NCI-H2081 (cell line): ENCODE data around the gene AVP.

Experiments
- DNase-seq, 2 experiments: peaks; one replicate each; lab custom pipeline; 2025; lab: John Stamatoyannopoulos, UW

The AVP gene

GRCh38 chr20:3047486-3048419 lies 36.8 kb downstream of the AVP start:
- no peak for DNase-seq

- DNase-seq, result peak; percentile 67 to 88
Observed at GRCh38 chr20:3046677-3047462, 37.7 kb downstream of the AVP start.

- DNase-seq, result peak; percentile 76 to 85
Observed at GRCh38 chr20:3045816-3046676, 38.5 kb downstream of the AVP start, which contains the start of gene MRPS26. Gene MRPS26 (plus strand): TSS chr20:3046052. CDS start chr20:3046069, 17 bp downstream.

GRCh38 chr20:3045042-3045815 lies 39.3 kb downstream of the AVP start:
- peak; percentile 66 to 85 for DNase-seq

- DNase-seq, result no peak
Observed at GRCh38 chr20:3044336-3044965, 40.1 kb downstream of the AVP start.

- no peak for DNase-seq
Observed at GRCh38 chr20:3043322-3043721, 41.2 kb downstream of the AVP start, which contains the start of gene GNRH2. Gene GNRH2 (plus strand): TSS chr20:3043622. CDS start chr20:3044415, 793 bp downstream.

GRCh38 chr20:3042625-3043024 lies 41.9 kb downstream of the AVP start:
- DNase-seq, result peak in 1 of 2 experiments; percentile 38

- DNase-seq, result peak; percentile 4 to 64
Observed at GRCh38 chr20:3041854-3042409, 42.6 kb downstream of the AVP start.

GRCh38 chr20:3040086-3040485 lies 44.4 kb downstream of the AVP start:
- DNase-seq, result no peak

- no peak for DNase-seq
Observed at GRCh38 chr20:3039426-3039825, 45.1 kb downstream of the AVP start.

- DNase-seq, result no peak
Observed at GRCh38 chr20:3038454-3038853, 46.1 kb downstream of the AVP start.

GRCh38 chr20:3037654-3038053 lies 46.9 kb downstream of the AVP start:
- no peak for DNase-seq

- DNase-seq, result no peak
Observed at GRCh38 chr20:3032624-3033023, 51.9 kb downstream of the AVP start.
